ENCODE measurements around the gene IFNE. TPM values are rescaled to one million over a fixed set of nuclear protein-coding genes. Genes with fewer than 3 reads are reported as not detected.

IFNE gene
- total RNA-seq, 1 donor from 2014 or later: 5.4 TPM

Other genes starting within 250 kb of the IFNE start
- gene IFNA14, start 242.3 kb downstream of the IFNE start, total RNA-seq: not detected
- not detected for gene IFNA5, start 177.0 kb downstream of the IFNE start, total RNA-seq
- gene KLHL9, start 146.9 kb downstream of the IFNE start, total RNA-seq: 27.8 TPM
- not detected for gene IFNA6, start 131.4 kb downstream of the IFNE start, total RNA-seq
- gene IFNA13, start 114.3 kb downstream of the IFNE start, total RNA-seq: not detected
- gene IFNA2, start 96.9 kb downstream of the IFNE start, total RNA-seq: not detected
- gene IFNA8, start 73.2 kb downstream of the IFNE start, total RNA-seq: not detected
- gene IFNA1, start 41.9 kb downstream of the IFNE start, total RNA-seq: not detected

Measured in ureter (tissue), 1 donor.